ENCODE measurements around the gene PPP1R7. TPM values are rescaled to one million over a fixed set of nuclear protein-coding genes. Genes with fewer than 3 reads are reported as not detected.

The PPP1R7 gene
- total RNA-seq, 1 donor from 2014 or later = 58.6 TPM

DNA sequence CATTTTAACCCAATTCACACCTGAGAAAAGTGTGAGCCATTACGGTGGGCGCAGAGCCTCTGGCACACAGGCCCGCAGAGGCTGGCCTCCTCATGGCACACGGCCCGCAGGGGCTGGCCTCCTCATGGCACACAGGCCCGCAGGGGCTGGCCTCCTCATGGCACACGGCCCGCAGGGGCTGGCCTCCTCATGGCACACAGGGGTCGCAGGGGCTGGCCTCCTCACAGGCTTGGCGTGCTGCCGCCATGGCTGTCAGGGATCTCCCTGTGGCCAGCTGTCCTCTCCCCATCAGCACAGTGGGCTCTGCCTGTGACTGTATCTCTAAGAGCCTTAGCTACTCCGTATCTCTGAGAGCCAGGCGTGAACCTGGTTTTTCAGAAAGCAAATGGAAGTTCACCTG lies 62.8 kb downstream of the PPP1R7 start:
- DNase-seq (ENCODE audit: low spot score) = no peak

DNA sequence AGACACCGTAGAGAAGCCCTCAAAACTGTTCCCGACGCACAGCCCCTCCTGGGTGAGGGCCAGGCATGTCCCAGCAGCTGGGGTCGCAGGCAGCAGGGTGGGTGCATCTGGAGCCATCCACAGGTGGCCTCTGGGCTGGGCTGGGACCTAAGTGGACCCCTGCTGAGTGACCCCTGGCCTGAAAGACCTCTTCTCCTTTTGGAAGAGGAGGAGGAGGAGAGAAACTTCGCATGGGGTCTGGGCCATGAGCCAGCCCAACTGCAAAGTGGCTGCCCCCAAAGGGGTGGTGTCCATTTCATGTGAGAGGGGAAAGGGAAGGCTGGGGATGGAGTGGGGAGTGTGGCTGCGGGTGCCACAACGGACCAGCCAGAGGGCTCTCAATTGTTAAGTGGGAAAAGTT lies 63.3 kb downstream of the PPP1R7 start:
- no peak for DNase-seq (ENCODE audit: low spot score)

DNA sequence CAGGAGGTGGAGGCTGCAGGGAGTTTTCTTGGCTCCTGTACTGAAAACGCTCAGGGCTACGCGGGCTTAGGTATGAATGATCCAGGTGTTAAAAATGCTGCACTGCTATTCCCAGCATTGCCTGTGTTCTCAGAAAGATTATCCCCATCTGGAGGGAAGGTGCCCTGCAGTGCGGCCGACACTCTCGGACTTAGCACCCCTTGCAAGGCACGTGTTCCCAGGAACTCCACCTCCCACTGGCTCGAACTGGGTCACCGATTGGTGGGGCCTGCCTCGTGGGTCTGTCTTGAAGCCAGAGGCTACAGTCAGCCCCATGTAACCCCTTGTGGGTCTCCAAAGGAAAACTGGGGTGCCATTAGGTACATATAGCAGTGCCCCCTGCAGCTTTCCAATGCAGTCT lies 63.9 kb downstream of the PPP1R7 start:
- no peak for DNase-seq (ENCODE audit: low spot score)

DNA sequence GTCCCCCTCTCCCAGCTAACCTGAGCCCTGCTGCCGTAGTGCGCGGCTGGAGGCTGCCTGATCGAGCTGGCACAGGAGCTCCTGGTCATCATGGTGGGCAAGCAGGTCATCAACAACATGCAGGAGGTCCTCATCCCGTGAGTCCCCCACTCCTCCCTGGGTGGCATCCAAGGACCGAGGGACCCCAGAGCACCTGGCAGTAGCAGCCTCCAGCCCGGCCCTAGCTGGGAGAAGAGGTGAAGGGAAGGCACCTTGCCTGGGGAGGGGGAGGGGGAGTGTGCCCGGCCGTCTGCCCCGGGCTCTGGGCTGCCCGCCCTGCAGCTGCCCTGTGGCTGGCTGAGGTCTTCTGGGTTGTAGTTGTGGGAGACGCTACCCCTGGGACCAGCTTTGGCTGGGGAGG lies 64.5 kb downstream of the PPP1R7 start:
- no peak for DNase-seq (ENCODE audit: low spot score)

- DNase-seq (ENCODE audit: low spot score) = no peak
Measured at GRCh38 chr2:241215421-241215820, 65.2 kb downstream of the PPP1R7 start.

GRCh38 chr2:241216211-241216761 lies 66.0 kb downstream of the PPP1R7 start:
- DNase-seq (ENCODE audit: low spot score) = no peak

- DNase-seq (ENCODE audit: low spot score) = peak; percentile 63
Measured at GRCh38 chr2:241217320-241218031, 67.2 kb downstream of the PPP1R7 start.

- DNase-seq (ENCODE audit: low spot score) = no peak
Measured at GRCh38 chr2:241218131-241219029, 68.1 kb downstream of the PPP1R7 start.

- no peak for DNase-seq (ENCODE audit: low spot score)
Measured at GRCh38 chr2:241219030-241219382, 68.7 kb downstream of the PPP1R7 start.

- DNase-seq (ENCODE audit: low spot score) = no peak
Measured at GRCh38 chr2:241219856-241220356, 69.6 kb downstream of the PPP1R7 start.

DNA sequence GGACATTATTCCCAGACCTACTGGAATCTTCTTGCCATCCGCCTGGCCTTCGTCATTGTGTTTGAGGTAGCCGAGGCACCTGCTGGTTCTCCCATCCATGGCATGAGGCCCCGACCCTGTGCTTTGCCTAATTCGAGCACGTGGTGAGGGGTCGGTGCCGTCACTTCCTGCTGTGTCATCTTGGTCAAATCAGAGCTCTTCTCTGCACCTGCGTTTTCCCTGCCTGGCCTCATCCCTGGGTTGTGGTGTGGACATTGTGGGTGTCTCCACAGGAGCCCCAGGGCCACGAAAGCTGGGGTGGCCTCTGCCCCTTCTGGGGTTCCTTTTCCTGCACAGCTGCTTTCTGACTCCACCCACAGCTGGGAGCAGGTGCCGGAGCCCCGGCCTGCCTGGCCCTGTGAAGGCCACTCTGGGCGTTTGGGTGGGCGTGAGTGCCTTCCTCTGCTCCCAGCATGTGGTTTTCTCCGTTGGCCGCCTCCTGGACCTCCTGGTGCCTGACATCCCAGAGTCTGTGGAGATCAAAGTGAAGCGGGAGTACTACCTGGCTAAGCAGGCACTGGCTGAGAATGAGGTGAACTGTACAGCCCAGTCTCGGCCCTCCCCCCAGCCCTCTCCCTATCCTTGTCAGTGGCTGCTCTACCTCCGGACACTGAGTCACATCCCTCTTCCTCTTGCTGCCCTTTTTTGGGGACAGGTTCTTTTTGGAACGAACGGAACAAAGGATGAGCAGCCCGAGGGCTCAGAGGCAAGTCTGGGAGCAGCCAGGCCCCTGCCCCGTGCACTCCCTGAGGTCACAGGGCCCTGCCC lies 73.1 kb downstream of the PPP1R7 start:
- no peak for DNase-seq (ENCODE audit: low spot score)

- no peak for DNase-seq (ENCODE audit: low spot score)
Measured at GRCh38 chr2:241224018-241224850, 74.0 kb downstream of the PPP1R7 start.

GRCh38 chr2:241224851-241225438 lies 74.7 kb downstream of the PPP1R7 start:
- no peak for DNase-seq (ENCODE audit: low spot score)

- DNase-seq (ENCODE audit: low spot score) = no peak
Measured at GRCh38 chr2:241225545-241225944, 75.3 kb downstream of the PPP1R7 start.

DNA sequence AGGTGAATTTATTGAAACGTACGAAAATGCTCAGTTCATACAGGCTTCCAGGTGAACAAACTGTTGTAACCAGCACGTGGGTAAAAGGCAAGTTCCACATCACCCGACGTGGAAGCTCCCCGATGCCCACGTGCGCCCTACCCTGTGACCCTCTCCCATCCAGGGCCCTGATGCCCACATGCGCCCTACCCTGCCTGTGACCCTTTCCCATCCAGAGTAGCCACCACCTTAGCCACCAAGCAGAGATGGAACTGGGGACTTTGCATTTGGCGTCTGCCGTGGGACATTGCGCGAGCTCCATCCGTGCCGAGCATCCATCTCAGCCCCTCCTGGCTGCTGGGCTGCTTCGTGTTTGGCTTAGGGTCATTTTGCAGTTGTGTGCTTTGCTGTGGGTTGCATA lies 75.7 kb downstream of the PPP1R7 start:
- DNase-seq (ENCODE audit: low spot score) = no peak

DNA sequence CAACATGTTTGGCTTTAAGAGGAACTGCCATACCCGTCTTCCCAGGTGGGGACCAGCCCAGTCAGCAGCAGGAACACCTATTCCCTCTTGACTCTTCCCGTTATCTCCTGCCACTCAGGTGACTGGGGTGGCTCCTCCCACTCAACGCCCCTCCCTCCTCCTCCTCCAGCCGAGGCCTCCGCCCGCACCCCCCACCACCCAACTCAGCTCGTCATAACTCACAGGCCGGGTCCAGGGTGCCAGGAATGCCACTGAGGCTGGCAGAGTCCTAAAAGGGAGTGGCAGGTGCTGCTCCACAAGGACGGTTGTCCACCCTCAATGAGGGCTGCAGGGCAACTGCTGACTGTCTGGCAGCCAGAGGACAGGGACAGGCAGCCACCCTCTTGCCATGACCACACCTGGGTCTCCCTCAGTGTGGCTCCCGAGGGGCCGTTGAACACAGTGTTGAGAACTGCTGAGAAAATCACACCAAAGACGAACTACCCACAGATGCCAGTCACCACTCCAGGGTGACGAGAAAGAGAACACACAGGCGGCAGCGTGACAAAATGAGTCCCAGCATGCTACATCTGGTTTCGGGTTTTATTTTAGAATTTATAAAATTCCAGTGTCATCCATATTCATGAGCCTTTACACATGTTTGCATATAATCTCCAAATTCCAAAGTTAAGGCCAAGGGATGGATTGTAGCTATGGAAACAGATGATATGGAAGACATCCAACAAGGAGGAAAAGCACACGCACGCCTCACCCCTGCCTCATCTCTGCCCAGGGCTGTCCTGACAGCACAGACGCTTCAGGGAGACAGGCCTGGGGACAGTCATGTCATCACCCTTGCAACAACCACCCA lies 76.7 kb downstream of the PPP1R7 start:
- DNase-seq (ENCODE audit: low spot score) = no peak

DNA sequence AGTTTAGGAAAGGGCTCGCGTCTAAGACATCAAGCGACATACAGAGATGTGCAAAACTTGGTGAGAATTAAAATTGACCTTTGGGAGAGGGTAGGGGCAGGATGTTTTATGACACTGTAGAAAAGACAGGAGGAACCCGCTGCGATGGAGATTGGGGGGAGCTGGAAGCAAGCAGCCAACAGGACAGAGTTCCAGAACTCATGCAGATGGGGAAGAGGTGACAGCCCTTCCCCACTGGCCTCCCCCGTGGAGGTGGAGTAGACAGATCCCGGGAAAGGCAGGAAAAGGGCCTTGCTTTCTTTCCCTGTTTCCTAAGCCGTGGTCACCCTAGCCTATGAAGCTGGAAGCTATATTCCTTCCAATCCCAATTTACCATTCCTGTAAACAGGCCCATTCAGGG lies 77.3 kb downstream of the PPP1R7 start:
- DNase-seq (ENCODE audit: low spot score) = no peak

DNA sequence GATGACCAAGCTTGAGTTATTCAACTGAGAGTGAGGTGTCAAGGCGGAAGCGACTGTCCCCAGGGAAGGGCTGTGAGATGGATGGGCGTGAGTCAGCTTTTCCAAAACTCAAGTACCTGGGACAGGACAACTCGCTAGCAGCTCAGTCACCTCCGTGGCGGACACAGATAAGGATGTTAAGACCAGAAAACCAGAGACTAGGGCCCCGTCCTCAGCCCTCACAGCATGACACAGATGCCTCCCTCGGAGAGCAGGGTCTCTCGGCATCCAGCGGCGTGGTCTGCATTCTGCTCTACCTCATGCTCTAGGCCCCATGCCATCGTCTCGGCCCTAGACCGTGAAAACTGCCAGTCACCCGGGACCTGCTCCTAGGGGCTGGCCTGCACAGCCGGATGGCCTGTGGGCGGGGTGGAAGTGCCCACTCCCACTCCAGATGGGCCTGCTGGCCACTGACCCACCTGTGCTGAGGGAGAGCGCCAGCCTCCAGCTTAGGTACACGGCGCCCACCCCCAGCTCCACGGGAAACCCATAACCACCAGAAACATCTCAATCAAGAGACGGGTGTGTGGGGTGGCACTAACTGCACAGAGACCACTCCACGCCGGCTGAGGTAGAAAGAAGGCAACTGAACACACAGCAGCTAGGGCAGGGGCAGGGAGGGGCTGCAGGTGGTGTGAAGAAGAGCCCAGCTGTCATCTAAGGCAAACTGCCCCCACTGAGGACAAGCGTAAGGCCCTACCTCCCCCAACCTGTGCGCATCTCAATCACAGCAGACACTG lies 78.0 kb downstream of the PPP1R7 start:
- no peak for DNase-seq (ENCODE audit: low spot score)
